HG03064 (cell line): ENCODE data around the gene KRT33B.

Source experiments
- ATAC-seq: cut with Tn5 transposase; IDR thresholded peaks from one replicate; pipeline ENCODE4 v1.9.1; 2021; ENCODE audit warnings: low read depth; ENCODE audit not compliant: unreplicated experiment

KRT33B gene

GRCh38 chr17:41326173-41327145 lies 43.2 kb downstream of the KRT33B start:
- ATAC-seq: no peak

GRCh38 chr17:41325611-41326010 lies 44.0 kb downstream of the KRT33B start:
- no peak for ATAC-seq

GRCh38 chr17:41325126-41325525 lies 44.5 kb downstream of the KRT33B start:
- no peak for ATAC-seq

- no peak for ATAC-seq
These were observed 45.2 kb downstream of the KRT33B start for GRCh38 chr17:41324180-41325075.

GRCh38 chr17:41322903-41323895 lies 46.4 kb downstream of the KRT33B start:
- ATAC-seq: no peak

GRCh38 chr17:41322094-41322902 lies 47.3 kb downstream of the KRT33B start:
- ATAC-seq: no peak

- no peak for ATAC-seq
These were observed 51.4 kb downstream of the KRT33B start for GRCh38 chr17:41318231-41318630.

- no peak for ATAC-seq
These were observed 53.7 kb downstream of the KRT33B start for GRCh38 chr17:41315814-41316445.

GRCh38 chr17:41315204-41315794 lies 54.3 kb downstream of the KRT33B start, which contains the start of gene KRTAP17-1:
KRTAP17-1 (minus strand) TSS chr17:41315710; CDS start chr17:41315650, 60 bp downstream.
- no peak for ATAC-seq
